Measurements from ENCODE around the gene RAP1GAP2.

DNA sequence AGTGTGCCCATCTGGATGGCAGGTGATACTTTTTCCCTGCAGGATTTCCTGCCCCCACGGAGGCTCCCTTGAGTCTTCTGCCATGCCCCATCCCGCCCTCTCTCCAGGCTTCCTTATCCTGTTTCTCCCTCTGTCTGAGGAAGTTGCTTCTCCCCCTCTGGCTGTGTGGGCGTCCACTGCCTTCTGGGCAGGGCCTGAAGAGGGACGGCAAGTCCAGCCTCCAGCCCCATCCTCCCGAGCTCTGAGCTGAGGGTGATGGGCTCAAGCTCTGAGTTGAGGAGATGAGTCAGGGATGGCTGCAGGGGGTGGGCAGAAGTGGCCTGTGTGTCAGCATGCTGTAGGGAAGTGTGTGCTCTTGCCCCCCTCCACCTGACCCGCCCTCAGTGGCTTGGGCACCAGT is 14.2 kb upstream of the RAP1GAP2 start:
- no peak for TF ChIP-seq POLR2A (IDR thresholded peaks at IDR 0.05)
- TF ChIP-seq, protein P1, sequence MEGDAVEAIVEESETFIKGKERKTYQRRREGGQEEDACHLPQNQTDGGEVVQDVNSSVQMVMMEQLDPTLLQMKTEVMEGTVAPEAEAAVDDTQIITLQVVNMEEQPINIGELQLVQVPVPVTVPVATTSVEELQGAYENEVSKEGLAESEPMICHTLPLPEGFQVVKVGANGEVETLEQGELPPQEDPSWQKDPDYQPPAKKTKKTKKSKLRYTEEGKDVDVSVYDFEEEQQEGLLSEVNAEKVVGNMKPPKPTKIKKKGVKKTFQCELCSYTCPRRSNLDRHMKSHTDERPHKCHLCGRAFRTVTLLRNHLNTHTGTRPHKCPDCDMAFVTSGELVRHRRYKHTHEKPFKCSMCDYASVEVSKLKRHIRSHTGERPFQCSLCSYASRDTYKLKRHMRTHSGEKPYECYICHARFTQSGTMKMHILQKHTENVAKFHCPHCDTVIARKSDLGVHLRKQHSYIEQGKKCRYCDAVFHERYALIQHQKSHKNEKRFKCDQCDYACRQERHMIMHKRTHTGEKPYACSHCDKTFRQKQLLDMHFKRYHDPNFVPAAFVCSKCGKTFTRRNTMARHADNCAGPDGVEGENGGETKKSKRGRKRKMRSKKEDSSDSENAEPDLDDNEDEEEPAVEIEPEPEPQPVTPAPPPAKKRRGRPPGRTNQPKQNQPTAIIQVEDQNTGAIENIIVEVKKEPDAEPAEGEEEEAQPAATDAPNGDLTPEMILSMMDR (IDR thresholded peaks at IDR 0.05): no peak
